ENCODE results near the gene NCKIPSD.

DNA sequence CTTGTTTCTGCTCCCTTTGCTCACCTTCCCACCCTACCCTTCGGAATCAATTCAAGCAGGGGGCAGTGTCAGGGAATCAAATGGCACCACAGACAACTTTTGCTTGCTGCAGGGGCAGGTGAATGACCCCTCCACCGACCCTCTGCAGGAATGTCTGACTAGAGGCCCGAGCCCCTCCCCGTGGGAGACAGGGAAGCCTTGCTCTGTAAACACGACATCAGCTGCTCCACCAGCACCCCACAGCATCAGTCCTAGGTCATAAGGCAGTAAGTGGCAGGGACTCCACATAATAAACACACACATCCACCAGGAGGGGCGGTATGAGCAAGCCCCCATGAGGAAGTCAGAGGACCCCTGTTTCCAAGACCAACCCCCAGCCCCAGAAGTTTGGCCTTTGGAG is 48.4 kb downstream of the NCKIPSD start:
- TF ChIP-seq CTCF (IDR thresholded peaks at IDR 0.05): no peak
- no peak for TF ChIP-seq POLR2A (IDR thresholded peaks at IDR 0.05)
